Measurements from ENCODE around the gene STK32C.

- TF ChIP-seq CTCF (IDR thresholded peaks at IDR 0.05), result no peak
- TF ChIP-seq ZFX (IDR thresholded peaks at IDR 0.05; ENCODE audit: borderline replicate concordance), result no peak
Observed at GRCh38 chr10:132212816-132213215, 94.9 kb downstream of the STK32C start.

All from 22Rv1 (cell line).